ENCODE measurements around the gene CPD.

DNA sequence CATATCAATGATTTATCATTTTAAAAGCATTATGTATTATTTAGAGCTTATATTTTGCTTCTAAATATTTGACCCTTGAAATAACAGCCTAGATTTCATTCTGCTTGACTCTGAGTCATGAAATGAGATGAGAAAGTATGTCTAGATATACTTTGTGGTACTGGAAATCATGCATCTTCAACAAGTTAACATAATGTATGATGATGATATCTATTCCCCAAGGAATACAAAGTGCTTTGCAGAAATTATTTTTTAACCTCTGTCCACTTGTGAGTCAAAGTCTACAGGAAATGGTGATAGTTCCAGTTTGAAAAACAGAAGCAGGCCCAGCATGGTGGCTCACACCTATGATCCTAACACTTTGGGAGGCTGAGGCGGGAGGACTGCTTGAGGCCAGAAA is 134.6 kb downstream of the CPD start:
- TF ChIP-seq, protein P1, sequence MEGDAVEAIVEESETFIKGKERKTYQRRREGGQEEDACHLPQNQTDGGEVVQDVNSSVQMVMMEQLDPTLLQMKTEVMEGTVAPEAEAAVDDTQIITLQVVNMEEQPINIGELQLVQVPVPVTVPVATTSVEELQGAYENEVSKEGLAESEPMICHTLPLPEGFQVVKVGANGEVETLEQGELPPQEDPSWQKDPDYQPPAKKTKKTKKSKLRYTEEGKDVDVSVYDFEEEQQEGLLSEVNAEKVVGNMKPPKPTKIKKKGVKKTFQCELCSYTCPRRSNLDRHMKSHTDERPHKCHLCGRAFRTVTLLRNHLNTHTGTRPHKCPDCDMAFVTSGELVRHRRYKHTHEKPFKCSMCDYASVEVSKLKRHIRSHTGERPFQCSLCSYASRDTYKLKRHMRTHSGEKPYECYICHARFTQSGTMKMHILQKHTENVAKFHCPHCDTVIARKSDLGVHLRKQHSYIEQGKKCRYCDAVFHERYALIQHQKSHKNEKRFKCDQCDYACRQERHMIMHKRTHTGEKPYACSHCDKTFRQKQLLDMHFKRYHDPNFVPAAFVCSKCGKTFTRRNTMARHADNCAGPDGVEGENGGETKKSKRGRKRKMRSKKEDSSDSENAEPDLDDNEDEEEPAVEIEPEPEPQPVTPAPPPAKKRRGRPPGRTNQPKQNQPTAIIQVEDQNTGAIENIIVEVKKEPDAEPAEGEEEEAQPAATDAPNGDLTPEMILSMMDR (IDR thresholded peaks at IDR 0.05; ENCODE audit: low read depth, low read length, missing input control) = no peak
- TF ChIP-seq GABPA (IDR thresholded peaks at IDR 0.05 in 1 of 2, conservative IDR thresholded peaks at IDR 0.05 in 1 of 2) = no peak
- no peak for TF ChIP-seq JUND (IDR thresholded peaks at IDR 0.05)
- TF ChIP-seq, protein P2, sequence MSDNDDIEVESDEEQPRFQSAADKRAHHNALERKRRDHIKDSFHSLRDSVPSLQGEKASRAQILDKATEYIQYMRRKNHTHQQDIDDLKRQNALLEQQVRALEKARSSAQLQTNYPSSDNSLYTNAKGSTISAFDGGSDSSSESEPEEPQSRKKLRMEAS (IDR thresholded peaks at IDR 0.05) = no peak
- TF ChIP-seq, protein P3, sequence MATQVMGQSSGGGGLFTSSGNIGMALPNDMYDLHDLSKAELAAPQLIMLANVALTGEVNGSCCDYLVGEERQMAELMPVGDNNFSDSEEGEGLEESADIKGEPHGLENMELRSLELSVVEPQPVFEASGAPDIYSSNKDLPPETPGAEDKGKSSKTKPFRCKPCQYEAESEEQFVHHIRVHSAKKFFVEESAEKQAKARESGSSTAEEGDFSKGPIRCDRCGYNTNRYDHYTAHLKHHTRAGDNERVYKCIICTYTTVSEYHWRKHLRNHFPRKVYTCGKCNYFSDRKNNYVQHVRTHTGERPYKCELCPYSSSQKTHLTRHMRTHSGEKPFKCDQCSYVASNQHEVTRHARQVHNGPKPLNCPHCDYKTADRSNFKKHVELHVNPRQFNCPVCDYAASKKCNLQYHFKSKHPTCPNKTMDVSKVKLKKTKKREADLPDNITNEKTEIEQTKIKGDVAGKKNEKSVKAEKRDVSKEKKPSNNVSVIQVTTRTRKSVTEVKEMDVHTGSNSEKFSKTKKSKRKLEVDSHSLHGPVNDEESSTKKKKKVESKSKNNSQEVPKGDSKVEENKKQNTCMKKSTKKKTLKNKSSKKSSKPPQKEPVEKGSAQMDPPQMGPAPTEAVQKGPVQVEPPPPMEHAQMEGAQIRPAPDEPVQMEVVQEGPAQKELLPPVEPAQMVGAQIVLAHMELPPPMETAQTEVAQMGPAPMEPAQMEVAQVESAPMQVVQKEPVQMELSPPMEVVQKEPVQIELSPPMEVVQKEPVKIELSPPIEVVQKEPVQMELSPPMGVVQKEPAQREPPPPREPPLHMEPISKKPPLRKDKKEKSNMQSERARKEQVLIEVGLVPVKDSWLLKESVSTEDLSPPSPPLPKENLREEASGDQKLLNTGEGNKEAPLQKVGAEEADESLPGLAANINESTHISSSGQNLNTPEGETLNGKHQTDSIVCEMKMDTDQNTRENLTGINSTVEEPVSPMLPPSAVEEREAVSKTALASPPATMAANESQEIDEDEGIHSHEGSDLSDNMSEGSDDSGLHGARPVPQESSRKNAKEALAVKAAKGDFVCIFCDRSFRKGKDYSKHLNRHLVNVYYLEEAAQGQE (IDR thresholded peaks at IDR 0.05) = no peak
- TF ChIP-seq RAD21 (IDR thresholded peaks at IDR 0.05) = no peak
- TF ChIP-seq YY1 (IDR thresholded peaks at IDR 0.05) = no peak
- TF ChIP-seq NR2F2 (IDR thresholded peaks at IDR 0.05) = no peak
- TF ChIP-seq SP1 (IDR thresholded peaks at IDR 0.05) = no peak
- TF ChIP-seq, protein P4, sequence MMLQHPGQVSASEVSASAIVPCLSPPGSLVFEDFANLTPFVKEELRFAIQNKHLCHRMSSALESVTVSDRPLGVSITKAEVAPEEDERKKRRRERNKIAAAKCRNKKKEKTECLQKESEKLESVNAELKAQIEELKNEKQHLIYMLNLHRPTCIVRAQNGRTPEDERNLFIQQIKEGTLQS (IDR thresholded peaks at IDR 0.05) = no peak
- no peak for TF ChIP-seq EGR1 (IDR thresholded peaks at IDR 0.05; ENCODE audit: low read depth in 2 of 2)
- TF ChIP-seq TAF1 (conservative IDR thresholded peaks at IDR 0.05) = no peak
- TF ChIP-seq, protein P5, sequence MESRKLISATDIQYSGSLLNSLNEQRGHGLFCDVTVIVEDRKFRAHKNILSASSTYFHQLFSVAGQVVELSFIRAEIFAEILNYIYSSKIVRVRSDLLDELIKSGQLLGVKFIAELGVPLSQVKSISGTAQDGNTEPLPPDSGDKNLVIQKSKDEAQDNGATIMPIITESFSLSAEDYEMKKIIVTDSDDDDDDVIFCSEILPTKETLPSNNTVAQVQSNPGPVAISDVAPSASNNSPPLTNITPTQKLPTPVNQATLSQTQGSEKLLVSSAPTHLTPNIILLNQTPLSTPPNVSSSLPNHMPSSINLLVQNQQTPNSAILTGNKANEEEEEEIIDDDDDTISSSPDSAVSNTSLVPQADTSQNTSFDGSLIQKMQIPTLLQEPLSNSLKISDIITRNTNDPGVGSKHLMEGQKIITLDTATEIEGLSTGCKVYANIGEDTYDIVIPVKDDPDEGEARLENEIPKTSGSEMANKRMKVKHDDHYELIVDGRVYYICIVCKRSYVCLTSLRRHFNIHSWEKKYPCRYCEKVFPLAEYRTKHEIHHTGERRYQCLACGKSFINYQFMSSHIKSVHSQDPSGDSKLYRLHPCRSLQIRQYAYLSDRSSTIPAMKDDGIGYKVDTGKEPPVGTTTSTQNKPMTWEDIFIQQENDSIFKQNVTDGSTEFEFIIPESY (IDR thresholded peaks at IDR 0.05) = no peak
